CD14-positive monocyte (primary cell): ENCODE measurements around the gene AQP9. TPM values are rescaled to one million over a fixed set of nuclear protein-coding genes. Genes with fewer than 3 reads are reported as not detected.

Experiments used
- DNase-seq, 3 donors: peaks; one replicate each; pipeline ENCODE4 v3.0.0-alpha.2; 2011 to 2022
- H2AFZ ChIP-seq: 2 replicates; pipeline ENCODE4 v1.6.0; 2012; ENCODE audit warnings: mild to moderate bottlenecking, low read depth, low read length, inconsistent platforms; ENCODE audit not compliant: insufficient read depth, poor library complexity, severe bottlenecking
- H3K27ac ChIP-seq, 2 donors: 1 replicate in 1 of 2; 2 replicates in 1 of 2; pipeline ENCODE4 v1.5.1; 2012 to 2013; ENCODE audit warnings: low read length in 2 of 2, control low read depth in 1 of 2, inconsistent platforms in 1 of 2, low read depth in 1 of 2, mild to moderate bottlenecking in 1 of 2
- H3K27me3 ChIP-seq, 2 donors: one replicate each; pipeline versions ENCODE4 v1.6.0 to v1.6.1; 2011 to 2013; ENCODE audit warnings: low read length in 2 of 2; ENCODE audit not compliant: control insufficient read depth in 2 of 2, insufficient read depth in 2 of 2
- H3K36me3 ChIP-seq, 2 donors: replicated peaks in 1 of 2; 1 replicate in 1 of 2; 2 replicates in 1 of 2; pipeline versions ENCODE4 v1.5.1 to v1.6.1; 2012 to 2013; ENCODE audit warnings: low read length in 2 of 2, control low read depth in 1 of 2, inconsistent platforms in 1 of 2, mild to moderate bottlenecking in 1 of 2; ENCODE audit not compliant: insufficient read depth in 2 of 2, control insufficient read depth in 1 of 2
- H3K4me1 ChIP-seq, 2 donors: 1 replicate in 1 of 2; 2 replicates in 1 of 2; pipeline versions ENCODE4 v1.5.1 to v1.6.1; 2012 to 2013; ENCODE audit warnings: low read length in 2 of 2, control low read depth in 1 of 2, inconsistent platforms in 1 of 2, mild to moderate bottlenecking in 1 of 2, moderate library complexity in 1 of 2; ENCODE audit not compliant: insufficient read depth in 2 of 2, control insufficient read depth in 1 of 2
- H3K4me2 ChIP-seq: replicated peaks from 2 replicates; pipeline ENCODE3; 2012; ENCODE audit warnings: low read length, moderate library complexity, mild to moderate bottlenecking; ENCODE audit not compliant: poor library complexity, severe bottlenecking; ENCODE audit errors: extremely low read depth
- H3K4me3 ChIP-seq, 3 experiments: fragments of 200-600 bp in 1 of 3; sonication (generic) in 1 of 3; replicated peaks in 1 of 3; 1 replicate in 2 of 3; 2 replicates in 1 of 3; pipeline ENCODE4 v1.5.1; 2011 to 2013; ENCODE audit warnings: low read length in 3 of 3, mild to moderate bottlenecking in 3 of 3, control low read depth in 2 of 3, low read depth in 2 of 3, inconsistent platforms in 1 of 3, moderate library complexity in 1 of 3
- H3K79me2 ChIP-seq: 2 replicates; pipeline ENCODE4 v1.6.0; 2012; ENCODE audit warnings: mild to moderate bottlenecking, control low read depth, inconsistent platforms, low read length, moderate library complexity; ENCODE audit not compliant: insufficient read depth
- H3K9ac ChIP-seq: 2 replicates; pipeline ENCODE4 v1.6.0; 2017; ENCODE audit warnings: low read length, mild to moderate bottlenecking; ENCODE audit not compliant: insufficient read depth, poor library complexity, severe bottlenecking
- H3K9me3 ChIP-seq, 2 donors: replicated peaks in 1 of 2; 1 replicate in 1 of 2; 2 replicates in 1 of 2; pipeline versions ENCODE4 v1.5.1 to v1.6.1; 2012 to 2013; ENCODE audit warnings: low read length in 2 of 2, control low read depth in 1 of 2; ENCODE audit not compliant: control insufficient read depth in 1 of 2, insufficient read depth in 1 of 2
- H4K20me1 ChIP-seq: 2 replicates; pipeline ENCODE4 v1.6.0; 2012; ENCODE audit warnings: mild to moderate bottlenecking, low read length, control low read depth, moderate library complexity; ENCODE audit not compliant: insufficient read depth
- H3K27ac Mint-ChIP-seq, 7 donors: one replicate each; pipeline ENCODE4 v1.8.0; 2020; ENCODE audit warnings: mild to moderate bottlenecking in 7 of 7, mixed read lengths in 7 of 7, moderate library complexity in 6 of 7, inconsistent platforms in 2 of 7
- H3K27me3 Mint-ChIP-seq, 3 donors: one replicate each; pipeline ENCODE4 v1.8.0; 2021 to 2022; ENCODE audit warnings: low read depth in 3 of 3, mild to moderate bottlenecking in 3 of 3, mixed read lengths in 3 of 3, moderate library complexity in 3 of 3, inconsistent platforms in 1 of 3
- H3K36me3 Mint-ChIP-seq, 2 donors: one replicate each; pipeline ENCODE4 v1.8.0; 2020; ENCODE audit warnings: mixed read lengths in 2 of 2, inconsistent platforms in 1 of 2, mild to moderate bottlenecking in 1 of 2
- H3K4me1 Mint-ChIP-seq: one replicate; pipeline ENCODE4 v1.8.0; 2020; ENCODE audit warnings: mild to moderate bottlenecking, mixed read lengths
- H3K4me3 Mint-ChIP-seq, 2 donors: one replicate each; pipeline ENCODE4 v1.8.0; 2020; ENCODE audit warnings: mild to moderate bottlenecking in 2 of 2, mixed read lengths in 2 of 2, moderate library complexity in 1 of 2
- H3K9me3 Mint-ChIP-seq, 7 donors: one replicate each; pipeline ENCODE4 v1.8.0; 2020 to 2022; ENCODE audit warnings: mixed read lengths in 7 of 7, mild to moderate bottlenecking in 6 of 7, moderate library complexity in 6 of 7, inconsistent platforms in 2 of 7
- CTCF ChIP-seq: fragments of 200-600 bp; IDR thresholded peaks from one replicate; pipeline ENCODE4 v1.8.0; 2022; ENCODE audit warnings: antibody characterized with exemption, mild to moderate bottlenecking
- WGBS: methylation state at CpG from one replicate; pipeline ENCODE4 v1.1.5; 2013; ENCODE audit warnings: missing lambda C conversion rate; ENCODE audit not compliant: insufficient coverage; 5-methylcytosine and 5-hydroxymethylcytosine counted together
- intact Hi-C, 2 donors: fragments of 100-400 bp; cut with micrococcal nuclease; formaldehyde crosslinking; loops; one replicate each; pipeline versions ENCODE4 v1.15.0 to v1.15.1; 2023
- polyA plus RNA-seq, 3 donors: library from polyadenylated mRNA; depleted of rRNA in 1 of 3; unstranded in 2 of 3; stranded (reverse) in 1 of 3; fragments of 300-500 nt in 2 of 3; fragments of >200 nt in 1 of 3; fragmentation: Illumina TruSeq in 2 of 3; gene quantifications; 1 replicate in 2 of 3; 2 replicates in 1 of 3; pipeline ENCODE4 v1.2.3, GENCODE V29; 2012 to 2021

The AQP9 gene
- polyA plus RNA-seq, 3 donors = 35.6 to 141 (median 112) TPM

GRCh38 chr15:58171476-58172061 lies 33.4 kb downstream of the AQP9 start:
- DNase-seq = no peak
- no peak overlapping the region for H3K4me2 ChIP-seq
- H3K27me3 ChIP-seq = peaks cover 0 to 2% of the 10 kb centered on the region in 2 donors
- H3K79me2 ChIP-seq = no peaks in the 10 kb centered on the region
- H3K36me3 ChIP-seq = peaks cover 5 to 78% of the 10 kb centered on the region in 2 donors
- Mint-ChIP-seq H3K27me3 (peaks cover 4 to 20% (median 8%) of the 10 kb centered on the region in 3 donors), H3K4me3 (peak overlapping the region in 1 of 2 donors; percentile 7), H3K36me3 (peaks cover 83 to 88% of the 10 kb centered on the region in 2 donors), H3K4me1 (peaks cover 8% of the 10 kb centered on the region), H3K9me3 (peaks cover 0 to 3% (median 0%) of the 10 kb centered on the region in 7 donors), H3K27ac (no peak overlapping the region)
- H3K9me3 ChIP-seq = no peaks in the 10 kb centered on the region
- H3K4me1 ChIP-seq = peaks cover 6 to 8% of the 10 kb centered on the region in 2 donors
- no peak overlapping the region for H2AFZ ChIP-seq
- H3K4me3 ChIP-seq = no peak overlapping the region
- H3K27ac ChIP-seq = no peak overlapping the region
- WGBS = 88% methylated on average over 1 of the region's 1 CpG
- intact Hi-C loops = no loop called here
- TF ChIP-seq CTCF = no peak
- no peaks in the 10 kb centered on the region for H4K20me1 ChIP-seq
- H3K9ac ChIP-seq = no peak overlapping the region

GRCh38 chr15:58174709-58175108 lies 36.5 kb downstream of the AQP9 start:
- peaks cover 2% of the 10 kb centered on the region for H3K4me1 Mint-ChIP-seq
- no CpG with 5 or more reads among the region's 5 CpGs for WGBS

More at GRCh38 chr15:58174709-58175108, 36.5 kb downstream of the AQP9 start:
- Mint-ChIP-seq H3K36me3 (peaks cover 70 to 74% of the 10 kb centered on the region in 2 donors), H3K9me3 (peaks cover 0 to 6% (median 0%) of the 10 kb centered on the region in 7 donors), H3K27me3 (peaks cover 5 to 20% (median 8%) of the 10 kb centered on the region in 3 donors), H3K27ac (no peak overlapping the region), H3K4me3 (no peak overlapping the region)
- no peaks in the 10 kb centered on the region for H3K4me1 ChIP-seq
- TF ChIP-seq CTCF = no peak
- no peak overlapping the region for H2AFZ ChIP-seq
- H3K27me3 ChIP-seq = peaks cover 0 to 2% of the 10 kb centered on the region in 2 donors
- H3K4me3 ChIP-seq = no peak overlapping the region
- no peak overlapping the region for H3K9ac ChIP-seq
- no peak for DNase-seq
- H3K4me2 ChIP-seq = no peak overlapping the region
- no peaks in the 10 kb centered on the region for H3K79me2 ChIP-seq
- H3K36me3 ChIP-seq = peaks cover 5 to 56% of the 10 kb centered on the region in 2 donors
- no peaks in the 10 kb centered on the region for H4K20me1 ChIP-seq
- H3K27ac ChIP-seq = no peak overlapping the region
- H3K9me3 ChIP-seq = no peaks in the 10 kb centered on the region
- intact Hi-C loops = no loop called here
